K562 treated with DMSO at 1 percent for 4 hours (cell line): ENCODE data around the gene PDHA2. TPM values are rescaled to one million over a fixed set of nuclear protein-coding genes. Genes with fewer than 3 reads are reported as not detected.

Source experiments
- total RNA-seq: library from RNA; unstranded; fragments of 300-600 nt; gene quantifications from 2 replicates; pipeline ENCODE4 v1.2.3, GENCODE V29; 2022; ENCODE audit not compliant: insufficient read depth

PDHA2 gene
- not detected in 2 replicates for total RNA-seq

DNA sequence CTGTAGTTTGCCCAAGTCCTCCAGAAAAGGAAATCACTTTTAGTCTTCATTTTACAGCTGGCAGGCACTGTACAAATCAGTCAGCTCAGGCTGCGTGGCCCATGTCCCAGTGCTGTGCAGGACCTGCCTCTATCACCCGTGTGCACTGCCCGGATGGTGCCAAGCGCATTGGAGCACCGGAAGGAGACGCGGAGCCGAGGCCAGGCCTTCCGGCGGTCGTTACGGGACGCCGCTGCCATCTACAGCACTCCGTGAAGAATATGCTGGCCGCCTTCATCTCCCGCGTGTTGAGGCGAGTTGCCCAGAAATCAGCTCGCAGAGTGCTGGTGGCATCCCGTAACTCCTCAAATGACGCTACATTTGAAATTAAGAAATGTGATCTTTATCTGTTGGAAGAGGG, at the start of gene PDHA2:
Gene PDHA2, plus strand, starts transcription at position 203 of the 400 bp plus-strand sequence. Its CDS starts 58 bp downstream, at position 261.

